NCI-H526 treated with DMSO at 0.1 percent for 48 hours (cell line): ENCODE data around the gene CCDC121.
A peak's percentile ranks its signal among the peaks of the same experiment; 100 is the strongest.
"Not testable (repeated sequence)": the region's sequence is repeated elsewhere in the genome, so short reads cannot be mapped to it uniquely, and the experiment has no call there.

Source experiments
- DNase-seq: peaks from one replicate; lab custom pipeline; 2025; lab: John Stamatoyannopoulos, UW

Gene CCDC121

DNA sequence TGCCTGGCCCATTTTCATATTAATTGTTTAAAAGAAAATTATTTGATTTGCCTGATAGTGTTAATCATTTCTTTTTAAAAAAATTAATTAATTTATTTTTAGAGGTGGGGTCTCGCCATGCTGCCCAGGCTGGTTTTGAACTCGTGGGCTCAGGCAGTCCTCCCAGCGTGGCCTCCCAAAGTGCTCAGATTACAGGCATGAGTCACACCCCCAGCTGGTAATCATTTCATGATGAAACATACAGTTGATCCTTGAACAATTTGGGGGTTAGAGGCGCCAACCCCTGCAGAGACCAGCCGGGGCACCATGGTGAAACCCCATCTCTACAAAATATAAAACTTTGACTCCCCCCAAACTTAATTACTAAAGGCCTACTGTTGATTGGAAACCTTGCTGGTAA lies 8.0 kb upstream of the CCDC121 start:
- DNase-seq: no peak

DNA sequence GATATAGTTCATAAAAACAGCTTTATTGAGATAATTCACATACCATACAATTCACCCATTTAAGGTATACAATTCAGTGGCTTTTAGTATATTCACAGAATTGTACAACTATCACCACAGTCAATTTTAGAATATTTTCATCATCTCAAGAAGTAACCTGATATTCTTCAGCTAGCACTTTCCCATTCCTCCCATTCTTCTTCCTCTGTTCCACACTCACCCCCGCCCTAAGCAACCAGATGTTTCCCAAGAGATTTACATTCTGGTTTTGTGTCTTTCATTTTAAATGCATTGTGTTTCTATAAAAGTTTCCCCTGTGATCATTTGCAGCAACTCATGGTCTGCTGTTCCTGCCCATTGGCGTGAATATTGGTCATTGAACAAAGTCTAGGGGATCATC lies 5.5 kb upstream of the CCDC121 start:
- DNase-seq: no peak

DNA sequence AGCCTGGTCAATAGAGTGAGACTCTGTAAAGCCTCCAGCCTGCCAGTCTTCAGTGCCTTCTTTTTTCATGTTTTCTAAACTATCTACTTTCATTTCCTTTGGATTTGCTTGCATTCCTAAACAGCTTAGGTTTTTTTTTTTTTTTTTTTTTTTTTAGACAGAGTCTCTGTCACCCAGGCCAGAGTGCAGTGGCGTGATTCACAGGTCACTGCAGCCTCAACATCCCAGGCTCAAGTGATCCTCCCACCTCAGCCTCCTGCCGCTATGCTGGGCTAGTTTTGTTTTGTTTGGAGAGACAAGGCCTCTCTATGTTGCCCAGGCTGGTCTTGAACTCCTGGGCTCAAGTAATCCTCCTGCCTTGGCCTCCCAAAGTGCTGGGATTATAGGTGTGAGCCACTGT lies 1.4 kb upstream of the CCDC121 start:
- not testable (repeated sequence) for DNase-seq

DNA sequence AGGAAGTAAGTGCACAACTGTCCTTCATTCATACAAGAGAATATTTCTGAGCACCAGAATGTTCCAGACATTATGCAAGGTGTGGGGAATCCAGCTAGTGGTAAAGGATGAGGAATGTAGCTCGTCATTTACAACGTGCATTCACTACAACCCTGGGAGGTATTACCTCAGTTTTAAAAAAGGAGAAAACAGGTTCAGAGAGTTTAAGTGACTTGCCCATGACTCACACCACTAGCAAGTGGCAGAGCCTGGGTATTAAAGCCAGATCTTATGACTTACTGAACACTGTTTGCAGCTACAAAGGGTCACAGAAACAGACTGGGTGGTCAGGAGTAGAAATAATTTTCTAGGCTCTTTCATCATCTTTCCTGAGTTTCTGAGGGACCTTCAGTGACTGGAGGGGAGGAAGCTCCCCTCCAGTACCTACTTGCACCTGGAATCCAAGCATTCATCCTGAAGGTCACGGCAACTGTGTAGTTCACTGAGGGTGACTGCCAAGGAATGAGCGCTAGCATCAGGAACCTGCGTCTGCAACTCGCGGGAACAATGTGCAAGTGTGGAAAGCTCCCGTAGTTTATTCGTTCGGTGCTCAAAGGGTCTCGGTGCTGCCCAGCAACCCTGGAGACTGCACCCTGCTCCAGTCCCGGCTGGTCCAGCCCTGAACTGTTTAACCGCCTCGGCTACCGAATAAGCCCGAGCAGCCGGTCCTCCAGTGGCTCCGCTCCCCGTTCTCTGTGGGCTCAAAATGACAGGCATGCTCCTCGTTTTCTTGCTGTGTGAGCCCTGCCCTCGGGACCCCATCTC lies 647 bp downstream of the CCDC121 start:
- no peak for DNase-seq

DNA sequence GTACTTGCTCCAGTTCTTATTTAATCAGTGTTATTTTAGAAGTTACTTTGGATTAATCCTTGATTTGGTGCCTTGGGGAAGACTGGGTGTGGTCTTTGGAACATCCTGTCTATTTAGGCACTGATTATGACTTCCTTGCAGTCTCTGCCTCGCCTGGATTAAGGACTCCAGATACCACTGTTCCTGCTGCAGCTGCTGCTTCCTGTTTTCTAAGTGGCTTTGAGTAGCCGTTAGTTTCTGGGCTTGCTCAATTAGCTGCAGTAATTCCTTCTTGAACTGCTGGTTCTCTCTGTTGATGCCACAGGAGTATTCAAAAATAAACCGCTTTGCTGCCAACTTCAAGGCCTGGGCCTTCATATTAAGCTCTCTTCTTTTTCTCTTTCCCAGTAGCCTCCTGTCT lies 1.9 kb downstream of the CCDC121 start:
- DNase-seq: not testable (repeated sequence)

DNA sequence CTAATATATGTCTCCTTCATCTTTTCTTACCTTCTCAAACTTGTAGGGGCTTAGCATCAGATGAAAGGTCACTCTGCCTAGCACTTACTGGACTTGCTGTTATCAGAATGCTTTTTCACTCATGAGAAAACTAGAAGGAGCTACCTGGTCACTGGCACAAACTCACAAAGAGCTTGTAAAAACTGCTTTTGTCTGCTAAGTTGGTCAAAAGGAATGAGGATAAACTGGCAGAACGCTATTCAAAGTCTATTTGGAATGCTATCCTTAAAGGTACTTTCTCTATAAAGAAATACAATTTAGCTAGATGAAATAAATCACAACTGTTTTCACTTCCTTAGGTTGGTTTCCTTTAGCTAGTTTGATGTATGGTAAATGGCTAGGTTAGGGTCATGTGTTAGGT lies 2.5 kb downstream of the CCDC121 start:
- DNase-seq: not testable (repeated sequence)

DNA sequence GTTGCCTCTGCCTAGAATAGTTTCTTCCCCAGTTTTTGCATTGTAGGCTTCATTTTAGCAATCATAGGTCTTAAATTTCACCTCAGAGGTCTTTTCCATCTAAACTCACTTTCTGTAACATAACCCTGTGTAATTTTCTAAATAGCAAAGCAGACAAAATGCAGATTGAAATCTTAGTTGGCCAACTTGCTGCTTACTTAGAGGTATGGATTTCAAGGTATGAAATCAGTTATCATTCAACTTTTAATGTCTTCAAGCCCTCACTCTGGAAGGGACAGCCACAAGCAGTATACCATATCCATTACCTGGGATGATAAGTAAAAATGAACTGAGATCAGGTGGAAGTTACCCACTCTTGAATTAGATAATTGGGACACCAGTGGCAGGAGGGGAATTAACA lies 3.9 kb downstream of the CCDC121 start:
- no peak for DNase-seq

DNA sequence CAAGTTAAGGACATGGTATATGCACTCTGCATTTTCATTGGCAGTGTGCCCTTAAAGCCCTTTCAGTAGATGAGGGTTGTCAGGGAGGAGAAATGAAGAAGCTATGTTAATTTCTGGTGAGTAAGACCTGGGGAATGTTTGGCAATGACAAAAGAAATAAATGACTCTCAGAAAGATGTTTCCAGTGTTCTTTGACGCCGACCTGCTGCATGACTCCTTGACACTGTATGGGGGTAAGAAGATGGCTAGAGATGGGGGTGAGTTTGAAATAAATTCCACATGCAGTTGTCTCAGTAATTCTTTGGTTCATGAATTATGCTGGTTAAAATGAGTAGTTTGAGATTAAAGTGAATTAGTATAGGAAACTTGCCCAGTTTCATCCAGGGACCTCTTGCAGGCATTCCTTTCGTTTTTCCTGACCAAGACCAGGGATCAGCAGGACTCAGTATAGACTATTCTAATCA lies 5.9 kb downstream of the CCDC121 start:
- DNase-seq: no peak

DNA sequence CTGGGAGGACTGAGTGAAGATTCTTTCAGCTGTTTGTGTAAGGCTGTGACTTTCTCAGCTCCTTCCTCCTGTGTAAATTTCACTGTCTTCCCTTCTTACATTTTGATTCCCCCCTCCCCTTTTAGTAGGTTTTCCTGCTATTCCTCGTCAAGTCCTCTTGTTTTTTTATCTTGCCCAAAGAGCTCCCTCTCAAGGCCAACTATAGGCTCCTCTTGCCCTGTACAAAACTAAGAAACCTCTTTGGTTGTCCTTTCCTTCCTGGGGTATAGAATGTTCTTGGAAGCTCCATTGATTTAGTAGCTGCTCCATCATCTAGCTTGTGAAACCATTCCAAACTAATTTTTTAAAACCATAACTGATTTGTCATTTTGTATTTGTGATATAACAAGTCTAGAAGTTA lies 7.3 kb downstream of the CCDC121 start:
- no peak for DNase-seq

DNA sequence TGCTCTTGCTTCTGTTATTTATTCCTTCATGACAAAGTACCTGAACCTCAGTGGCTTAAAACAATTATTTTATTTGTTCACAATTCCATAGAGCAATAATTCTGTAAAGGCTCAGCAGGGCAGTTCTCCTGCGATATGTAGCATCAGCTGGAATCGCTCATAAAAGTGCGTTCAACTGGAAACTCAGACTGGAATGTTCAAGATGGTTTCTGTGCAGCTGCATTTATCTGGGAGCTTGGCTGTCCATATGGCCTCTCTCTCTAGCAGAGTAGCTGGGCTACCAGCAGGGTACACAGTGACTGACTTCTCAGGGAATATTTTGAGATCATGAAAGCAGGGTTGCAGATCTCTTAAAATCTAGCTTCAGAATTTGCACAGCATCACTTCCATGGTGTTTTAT lies 13.5 kb downstream of the CCDC121 start:
- DNase-seq: no peak

DNA sequence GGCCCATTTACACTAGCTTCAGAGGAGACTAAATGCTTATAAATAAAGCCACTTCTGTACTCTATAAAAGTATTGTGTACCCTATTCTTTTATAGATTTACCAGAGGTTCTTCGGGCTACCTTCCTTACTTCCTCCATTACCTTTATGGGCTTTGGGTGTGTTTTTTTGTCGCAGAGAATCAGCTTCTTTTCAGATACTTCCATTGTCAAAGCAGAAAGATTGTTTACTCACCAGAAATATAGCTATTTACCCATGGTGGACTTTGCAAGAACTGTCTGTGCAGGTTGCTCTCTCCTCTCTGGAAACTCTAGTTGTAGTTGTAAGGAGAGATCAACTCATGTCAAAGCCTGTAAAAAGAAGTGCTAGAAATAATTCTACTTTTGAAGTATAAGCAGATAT lies 14.8 kb downstream of the CCDC121 start:
- DNase-seq: no peak

DNA sequence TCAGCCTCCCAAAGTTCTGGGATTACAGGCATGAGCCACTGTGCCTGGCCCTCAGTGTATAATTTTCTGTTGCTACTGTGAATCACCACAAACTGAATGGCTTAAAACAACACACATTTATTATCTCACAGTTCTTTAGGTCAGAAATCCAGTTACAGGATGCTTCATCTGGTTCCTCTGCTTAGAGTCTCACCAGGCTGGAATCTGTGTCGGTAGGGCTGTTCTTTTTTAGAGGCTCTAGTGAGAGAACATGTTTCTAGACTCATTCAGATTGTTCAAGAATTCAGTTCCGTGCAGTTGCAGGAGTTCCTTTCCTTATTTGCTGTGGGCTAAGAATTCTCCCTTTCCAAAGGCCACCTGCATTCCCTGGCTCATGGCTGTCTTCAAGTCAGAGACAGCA lies 22.2 kb downstream of the CCDC121 start:
- no peak for DNase-seq

DNA sequence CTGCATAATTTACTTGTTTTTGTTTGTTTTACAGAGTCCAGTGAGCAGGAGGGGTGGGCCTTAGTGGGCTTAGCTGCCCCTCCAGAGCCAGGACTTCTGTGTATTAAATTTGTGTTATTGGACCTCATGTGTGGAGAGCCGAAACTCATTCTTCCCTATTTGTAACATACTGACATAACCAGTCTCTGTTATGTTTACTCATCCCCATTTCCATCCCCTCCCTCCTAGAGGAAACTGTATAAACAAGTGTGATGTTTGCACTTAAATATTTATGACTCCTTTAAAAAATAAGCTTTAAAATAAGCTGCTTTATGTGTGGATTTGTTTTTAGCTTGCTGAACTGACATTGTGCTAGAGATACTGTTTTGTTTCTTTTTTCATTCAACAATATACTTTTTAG lies 32.2 kb downstream of the CCDC121 start:
- DNase-seq: no peak

DNA sequence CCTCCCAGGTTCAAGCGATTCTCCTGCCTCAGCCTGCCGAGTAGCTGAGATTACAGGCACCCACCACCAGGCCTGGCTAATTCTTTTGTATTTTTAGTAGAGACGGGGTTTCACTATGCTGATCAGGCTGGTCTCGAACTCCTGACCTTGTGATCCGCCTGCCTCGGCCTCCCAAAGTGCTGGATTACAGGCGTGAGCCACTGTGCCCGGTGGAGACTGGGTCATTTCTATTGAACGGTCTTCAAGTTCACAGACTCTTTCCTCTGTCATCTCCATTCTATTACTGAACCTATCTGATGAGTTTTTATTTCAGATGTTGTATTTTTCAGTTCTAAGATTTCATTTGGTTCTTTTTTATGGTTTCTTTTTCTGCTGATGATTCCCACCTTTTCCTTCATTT lies 33.4 kb downstream of the CCDC121 start:
- not testable (repeated sequence) for DNase-seq

DNA sequence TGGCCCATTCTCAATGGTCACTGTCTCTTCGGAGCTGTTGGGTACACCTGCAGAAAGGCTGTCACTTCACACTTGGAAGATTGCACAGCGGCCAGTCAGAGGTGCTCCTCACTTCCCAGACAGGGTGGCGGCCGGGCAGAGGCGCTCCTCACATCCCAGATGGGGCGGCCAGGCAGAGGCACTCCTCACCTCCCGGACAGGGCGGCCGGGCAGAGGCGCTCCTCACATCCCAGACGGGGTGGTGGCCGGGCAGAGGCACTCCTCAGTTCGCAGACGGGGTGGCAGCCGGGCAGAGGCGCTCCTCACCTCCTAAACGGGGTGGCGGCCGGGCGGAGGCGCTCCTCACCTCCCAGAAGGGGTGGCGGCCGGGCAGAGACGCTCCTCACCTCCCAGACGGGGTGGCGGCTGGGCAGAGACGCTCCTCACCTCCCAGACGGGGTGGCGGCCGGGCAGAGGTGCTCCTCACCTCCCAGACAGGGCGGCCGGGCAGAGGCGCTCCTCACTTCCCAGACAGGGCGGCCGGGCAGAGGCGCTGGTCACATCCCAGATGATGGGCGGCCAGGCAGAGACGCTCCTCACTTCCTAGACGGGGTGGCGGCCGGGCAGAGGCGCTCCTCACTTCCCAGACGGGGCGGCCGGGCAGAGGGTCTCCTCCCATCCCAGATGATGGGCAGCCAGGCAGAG lies 34.6 kb downstream of the CCDC121 start:
- DNase-seq: not testable (repeated sequence)

DNA sequence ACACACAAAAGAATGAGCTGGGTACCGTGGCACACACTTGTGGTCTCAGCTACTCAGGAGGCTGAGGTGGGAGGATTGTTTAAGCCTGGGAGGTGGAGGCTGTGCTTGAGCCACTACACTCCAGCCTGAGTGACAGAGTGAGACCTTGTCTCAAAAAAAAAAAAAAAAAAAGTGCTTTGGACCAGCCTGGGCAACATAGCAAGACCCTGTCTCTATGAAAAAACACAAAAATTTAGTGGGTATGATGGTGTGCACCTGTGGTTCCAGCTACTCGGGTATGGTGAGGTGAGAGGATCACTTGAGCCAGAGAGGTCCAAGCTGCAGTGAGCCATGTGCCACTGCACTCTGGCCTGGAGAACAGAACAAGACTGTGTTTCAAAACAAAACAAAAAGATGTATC lies 35.6 kb downstream of the CCDC121 start:
- DNase-seq: no peak

DNA sequence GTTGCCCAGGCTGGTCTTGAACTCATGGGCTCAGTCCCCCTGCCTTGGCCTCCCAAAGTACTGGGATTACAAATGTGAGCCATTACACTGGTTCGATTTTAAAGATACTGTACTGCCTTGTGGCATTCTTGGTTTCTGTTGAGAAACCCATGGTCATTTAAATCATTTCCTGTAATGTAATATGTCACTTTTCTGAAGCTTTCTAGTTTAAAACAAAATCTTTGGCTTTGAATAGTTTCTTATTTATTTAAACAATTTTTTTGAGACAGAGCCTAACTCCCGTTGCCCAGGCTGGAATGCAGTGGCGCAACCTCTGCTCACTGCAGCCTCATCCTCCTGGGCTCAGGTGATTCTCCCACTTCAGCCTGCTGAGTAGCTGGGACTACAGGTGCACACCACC lies 37.1 kb downstream of the CCDC121 start:
- DNase-seq: no peak

DNA sequence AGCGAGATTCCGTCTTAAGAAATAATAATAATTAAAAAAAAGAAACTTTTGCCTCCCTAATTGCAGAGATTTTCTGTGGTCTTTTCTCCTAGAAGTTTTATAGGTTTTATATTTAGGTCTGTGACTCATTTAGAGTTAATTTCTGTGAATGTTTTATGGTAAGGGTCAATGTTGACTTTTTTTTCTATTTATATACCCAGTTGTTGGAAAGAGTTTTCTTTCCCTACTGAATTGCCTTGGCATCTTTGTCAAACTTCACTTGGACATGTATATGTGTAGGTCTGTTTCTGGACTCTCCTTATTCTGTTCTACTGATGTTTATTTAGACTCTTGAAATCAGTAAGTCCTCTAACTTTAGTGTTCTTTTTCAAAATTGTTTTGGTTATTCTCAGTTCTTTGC lies 40.5 kb downstream of the CCDC121 start:
- DNase-seq: no peak

DNA sequence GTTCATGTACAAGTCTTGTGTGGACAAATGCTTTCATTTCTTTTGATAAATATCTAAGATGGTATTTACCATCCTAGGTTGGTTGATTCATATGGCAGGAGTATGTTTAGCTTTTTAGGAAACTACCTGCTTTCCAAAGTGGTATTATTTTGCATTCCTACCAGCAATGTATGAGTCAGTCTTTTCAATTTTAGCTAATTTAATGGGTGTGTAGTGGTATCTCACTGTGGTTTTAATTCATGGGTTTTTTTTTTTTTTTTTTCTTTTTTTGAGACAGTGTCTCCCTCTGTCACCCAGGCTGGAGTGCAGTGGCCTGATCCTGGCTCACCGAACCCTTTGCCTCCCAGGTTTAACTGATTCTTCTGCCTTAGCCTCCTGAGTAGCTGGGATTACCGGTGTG lies 41.8 kb downstream of the CCDC121 start:
- no peak for DNase-seq

DNA sequence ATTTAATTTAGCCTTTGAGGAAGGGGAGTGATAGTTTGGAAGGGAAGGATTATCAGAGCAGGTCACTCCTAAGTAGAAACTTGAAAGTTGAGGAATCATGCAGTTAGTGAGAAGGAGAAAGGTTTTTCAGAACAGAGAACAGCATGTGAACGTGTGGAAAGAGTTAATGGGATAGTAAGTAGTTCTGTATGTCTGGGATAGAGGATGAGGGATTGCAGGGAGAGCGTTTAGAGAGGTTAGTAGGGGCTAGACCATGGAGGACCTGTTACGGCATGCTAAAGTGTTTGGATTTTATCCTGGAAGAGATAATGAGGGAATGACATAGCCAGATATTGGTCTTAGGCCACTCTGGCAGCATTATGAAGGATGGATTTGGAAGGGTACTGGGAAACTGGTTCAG lies 44.2 kb downstream of the CCDC121 start:
- DNase-seq: no peak

DNA sequence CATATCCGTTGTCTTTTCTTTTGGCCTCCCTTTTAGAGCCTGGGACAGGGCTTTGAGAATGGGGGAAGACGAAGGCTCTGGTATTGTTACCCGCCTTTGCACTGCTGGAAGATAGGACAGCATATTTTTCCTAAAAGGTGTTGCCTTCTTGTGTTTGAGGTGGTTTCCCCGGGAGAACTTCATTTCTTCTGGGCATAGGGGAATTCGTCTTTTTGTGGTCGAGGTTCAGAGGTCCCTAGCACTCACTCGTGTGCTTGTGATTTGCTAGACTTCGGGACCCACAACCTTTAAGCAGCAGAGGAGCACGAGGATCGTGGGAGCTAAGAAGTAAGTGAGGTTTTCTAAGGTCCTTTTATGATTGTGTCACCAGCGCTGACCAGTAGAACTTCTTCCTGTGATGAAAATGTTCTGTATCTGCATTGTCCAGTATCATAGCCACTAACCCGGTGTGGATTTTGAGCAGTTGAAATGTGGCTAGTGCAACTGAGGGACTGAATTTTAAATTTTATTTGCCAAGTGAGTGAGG lies 45.4 kb downstream of the CCDC121 start:
- no peak for DNase-seq

DNA sequence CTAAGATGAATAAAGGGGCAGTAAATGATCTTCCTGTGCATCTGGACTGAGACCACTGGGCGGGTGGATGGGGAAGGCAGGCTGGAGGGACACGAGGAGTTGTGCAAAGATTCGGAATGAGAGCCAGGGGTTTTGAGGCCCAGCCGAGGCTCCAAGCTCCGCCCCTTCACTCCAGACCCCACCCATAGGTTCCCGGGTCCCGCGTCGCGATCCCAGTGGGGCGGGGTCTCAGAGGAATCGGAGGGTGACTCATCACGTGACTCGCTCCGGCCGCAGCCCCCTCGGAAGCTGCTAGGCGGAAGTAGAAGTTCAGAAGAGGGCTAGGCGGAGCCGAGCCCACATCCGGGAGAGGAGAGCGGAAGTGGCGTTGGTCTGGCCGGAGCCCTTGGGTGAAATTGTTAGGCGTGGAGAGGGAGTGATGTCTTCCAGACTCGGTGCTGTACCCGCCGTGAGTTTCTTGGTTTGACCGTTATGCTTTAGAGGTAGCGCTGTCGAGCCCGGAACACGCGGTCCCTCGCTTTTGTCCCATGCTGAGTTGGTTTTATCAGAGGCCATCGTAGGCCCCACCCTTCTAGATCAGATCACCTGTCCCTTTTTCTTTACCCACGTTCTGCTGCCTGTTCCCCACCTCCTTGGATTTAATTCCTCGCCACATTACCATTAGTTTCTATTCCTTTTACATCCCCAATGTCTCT lies 46.0 kb downstream of the CCDC121 start, which contains the start of gene ZNF512:
Gene ZNF512, plus strand, starts transcription at position 348 of the 695 bp plus-strand sequence. Its CDS starts 71 bp downstream, at position 419.
- DNase-seq: peak; percentile 91
